Testis (tissue), 3 donors: ENCODE measurements around the gene RARRES2. TPM values are rescaled to one million over a fixed set of nuclear protein-coding genes. Genes with fewer than 3 reads are reported as not detected.

ENCODE experiments used
- DNase-seq: peaks from one replicate; pipeline ENCODE4 v3.0.0-alpha.2; 2019
- H3K27ac ChIP-seq, 2 donors: fragments of 200-600 bp; sonication (generic); one replicate each; pipeline ENCODE4 v1.5.1; 2019
- H3K27me3 ChIP-seq: fragments of 200-600 bp; sonication (generic); one replicate; pipeline ENCODE4 v1.5.1; 2019
- H3K36me3 ChIP-seq: fragments of 200-600 bp; sonication (generic); one replicate; pipeline ENCODE4 v1.5.1; 2017; ENCODE audit warnings: low read depth; ENCODE audit errors: missing control alignments
- H3K4me1 ChIP-seq: fragments of 200-600 bp; sonication (generic); one replicate; pipeline ENCODE4 v1.5.1; 2019
- H3K4me3 ChIP-seq, 2 donors: fragments of 200-600 bp; sonication (generic); one replicate each; pipeline ENCODE4 v1.5.1; 2017 to 2019
- H3K9me3 ChIP-seq: fragments of 200-600 bp; sonication (generic); one replicate; pipeline ENCODE4 v1.5.1; 2017
- CTCF ChIP-seq, 3 experiments: fragments of 450-650 bp in 2 of 3; fragments of 200-600 bp in 1 of 3; sonication (generic) in 1 of 3; IDR thresholded peaks; one replicate each; pipeline ENCODE4 v1.5.1; 2016 to 2019; ENCODE audit warnings: antibody characterized with exemption in 3 of 3, mild to moderate bottlenecking in 2 of 3, moderate library complexity in 1 of 3
- POLR2A ChIP-seq: fragments of 450-650 bp; IDR thresholded peaks from one replicate; pipeline ENCODE4 v1.6.1; 2017; ENCODE audit warnings: antibody characterized with exemption, mild to moderate bottlenecking, moderate library complexity
- WGBS, 2 donors: methylation state at CpG; one replicate each; pipeline ENCODE4 v1.1.5; 2018; 5-methylcytosine and 5-hydroxymethylcytosine counted together
- intact Hi-C: fragments of 100-400 bp; cut with DNase I; formaldehyde crosslinking; loops from one replicate; pipeline ENCODE4 v1.15.1; 2023; ENCODE audit warnings: low total_unique reads
- polyA plus RNA-seq: library from polyadenylated mRNA; stranded (reverse); fragments of 350-450 nt; fragmentation: Illumina TruSeq; extraction: RNeasy Lipid Tissue Mini Kit (QIAGEN cat#74804); gene quantifications from one replicate; pipeline ENCODE4 v1.2.3, GENCODE V29; 2014; ENCODE audit warnings: low read depth, low replicate concordance; ENCODE audit not compliant: insufficient read depth
- total RNA-seq, 2 donors: library from RNA; depleted of rRNA; stranded (reverse); fragments of >200 nt; gene quantifications; one replicate each; pipeline ENCODE4 v1.2.3, GENCODE V29; 2016

RARRES2 gene
- total and polyA plus RNA-seq, 3 donors from 2014 or later = 21.1 to 93.7 (median 58.8) TPM

GRCh38 chr7:150368096-150368883, 26.9 kb upstream of the RARRES2 start, which contains the start of gene REPIN1:
Gene REPIN1, plus strand, starts transcription at chr7:150368822. Its CDS starts 890 bp downstream, at chr7:150369712.
- no peaks in the 10 kb centered on the region for H3K9me3 ChIP-seq
- H3K4me3 ChIP-seq = peak within 1 kb of the TSS; percentile 86 to 94
- TF ChIP-seq POLR2A (no peak), CTCF (IDR thresholded peaks at IDR 0.05) (no peak)
- H3K27ac ChIP-seq = peak within 1 kb of the TSS; percentile 94 to 96
- intact Hi-C loops = no loop called here
- no peaks in the 10 kb centered on the region for H3K27me3 ChIP-seq
- peak; percentile 91 for DNase-seq
- H3K36me3 ChIP-seq = no peaks in the 10 kb centered on the region
- 0 to 2% methylated on average over 33 to 38 of the region's 85 CpGs for WGBS, 2 donors
- H3K4me1 ChIP-seq = peaks cover 17% of the 10 kb centered on the region

GRCh38 chr7:150367677-150368095, 26.3 kb upstream of the RARRES2 start:
- peak overlapping the region; percentile 86 to 94 for H3K4me3 ChIP-seq
- intact Hi-C loops = no loop called here
- WGBS, 2 donors = 32 to 37% methylated on average over 8 of the region's 8 CpGs
- H3K4me1 ChIP-seq = peaks cover 15% of the 10 kb centered on the region
- H3K9me3 ChIP-seq = no peaks in the 10 kb centered on the region
- no peak for DNase-seq
- H3K27ac ChIP-seq = peak overlapping the region in 1 of 2 donors; percentile 96
- no peaks in the 10 kb centered on the region for H3K36me3 ChIP-seq
- TF ChIP-seq POLR2A = no peak
- TF ChIP-seq CTCF (IDR thresholded peaks at IDR 0.05) = no peak
- H3K27me3 ChIP-seq = no peaks in the 10 kb centered on the region

- TF ChIP-seq CTCF (IDR thresholded peaks at IDR 0.05) = no peak
- no peak for TF ChIP-seq POLR2A
- no peak overlapping the region for H3K4me3 ChIP-seq
- WGBS, 2 donors = 75 to 78% methylated on average over 5 of the region's 5 CpGs
- intact Hi-C loops = no loop called here
- no peak overlapping the region for H3K27ac ChIP-seq
- H3K9me3 ChIP-seq = no peaks in the 10 kb centered on the region
- no peaks in the 10 kb centered on the region for H3K27me3 ChIP-seq
- H3K4me1 ChIP-seq = peaks cover 15% of the 10 kb centered on the region
- H3K36me3 ChIP-seq = no peaks in the 10 kb centered on the region
- DNase-seq = no peak
Observed at GRCh38 chr7:150365673-150366398, 24.4 kb upstream of the RARRES2 start.

GRCh38 chr7:150365194-150365593, 23.8 kb upstream of the RARRES2 start:
- no peaks in the 10 kb centered on the region for H3K36me3 ChIP-seq
- H3K4me3 ChIP-seq = no peak overlapping the region
- H3K27ac ChIP-seq = no peak overlapping the region
- no peak for DNase-seq
- TF ChIP-seq CTCF (IDR thresholded peaks at IDR 0.05) (no peak), POLR2A (no peak)
- H3K27me3 ChIP-seq = no peaks in the 10 kb centered on the region
- peaks cover 10% of the 10 kb centered on the region for H3K4me1 ChIP-seq
- no peaks in the 10 kb centered on the region for H3K9me3 ChIP-seq
- intact Hi-C loops = no loop called here
- WGBS, 2 donors = 86 to 92% methylated on average over 10 of the region's 10 CpGs
